Pulmonary artery endothelial cell (primary cell): Measurements from ENCODE around the gene MAPK8IP3. TPM values are rescaled to one million over a fixed set of nuclear protein-coding genes. Genes with fewer than 3 reads are reported as not detected.
A peak's percentile ranks its signal among the peaks of the same experiment; 100 is the strongest.

Source experiments
- DNase-seq: peaks from one replicate; pipeline ENCODE4 v3.0.0-alpha.2; 2011; ENCODE audit warnings: low read depth, low spot score
- total RNA-seq: library from RNA; depleted of rRNA; stranded (reverse); fragments of >200 nt; gene quantifications from 2 replicates; pipeline ENCODE4 v1.2.3, GENCODE V29; 2014

The MAPK8IP3 gene
- total RNA-seq: 27.4 and 31.2 TPM in 2 replicates

GRCh38 chr16:1705688-1706385 is at the start of gene MAPK8IP3:
Gene MAPK8IP3, plus strand, starts transcription at chr16:1706195. Its CDS starts 145 bp downstream, at chr16:1706340.
- peak; percentile 48 for DNase-seq

- no peak for DNase-seq
Measured at GRCh38 chr16:1656808-1657617, 49.0 kb upstream of the MAPK8IP3 start.

- no peak for DNase-seq
Measured at GRCh38 chr16:1657841-1658240, 48.2 kb upstream of the MAPK8IP3 start.

GRCh38 chr16:1659031-1659430 is 47.0 kb upstream of the MAPK8IP3 start:
- DNase-seq: no peak

GRCh38 chr16:1661826-1662225 is 44.2 kb upstream of the MAPK8IP3 start:
- DNase-seq: no peak

GRCh38 chr16:1662543-1662942 is 43.5 kb upstream of the MAPK8IP3 start:
- DNase-seq: no peak

GRCh38 chr16:1665829-1666228 is 40.2 kb upstream of the MAPK8IP3 start:
- DNase-seq: no peak

GRCh38 chr16:1666316-1666715 is 39.7 kb upstream of the MAPK8IP3 start:
- no peak for DNase-seq

GRCh38 chr16:1667271-1667670 is 38.7 kb upstream of the MAPK8IP3 start:
- DNase-seq: no peak

- no peak for DNase-seq
Measured at GRCh38 chr16:1667916-1668315, 38.1 kb upstream of the MAPK8IP3 start.

- DNase-seq: no peak
Measured at GRCh38 chr16:1668612-1669319, 37.2 kb upstream of the MAPK8IP3 start.

GRCh38 chr16:1669698-1670097 is 36.3 kb upstream of the MAPK8IP3 start:
- DNase-seq: no peak

GRCh38 chr16:1670371-1670770 is 35.6 kb upstream of the MAPK8IP3 start:
- DNase-seq: no peak

- no peak for DNase-seq
Measured at GRCh38 chr16:1670866-1671265, 35.1 kb upstream of the MAPK8IP3 start.

GRCh38 chr16:1673424-1674151 is 32.4 kb upstream of the MAPK8IP3 start:
- DNase-seq: no peak

GRCh38 chr16:1674306-1674705 is 31.7 kb upstream of the MAPK8IP3 start:
- no peak for DNase-seq

- no peak for DNase-seq
Measured at GRCh38 chr16:1674751-1675664, 31.0 kb upstream of the MAPK8IP3 start.

GRCh38 chr16:1676661-1677060 is 29.3 kb upstream of the MAPK8IP3 start:
- DNase-seq: no peak

- no peak for DNase-seq
Measured at GRCh38 chr16:1677339-1677738, 28.7 kb upstream of the MAPK8IP3 start.

GRCh38 chr16:1677942-1678499 is 28.0 kb upstream of the MAPK8IP3 start, which contains the start of gene JPT2:
Gene JPT2, plus strand, starts transcription at chr16:1678279. Its CDS starts 34 bp downstream, at chr16:1678313.
- peak; percentile 86 for DNase-seq
